Neural cell (in vitro differentiated cells): ENCODE data around the gene GDPD5.

Source experiments
- EZH2 ChIP-seq: fragments of 200-600, 300-800 bp; shearing (Covaris generic), sonication (generic); IDR thresholded peaks from 2 replicates; pipeline ENCODE4 v1.6.1; 2014; ENCODE audit warnings: antibody characterized with exemption, low read length, borderline replicate concordance, mild to moderate bottlenecking; ENCODE audit not compliant: insufficient read depth, poor library complexity, severe bottlenecking
- MXI1 ChIP-seq: fragments of 450-650 bp; conservative IDR thresholded peaks from 2 replicates; pipeline ENCODE4 v1.6.1; 2014; ENCODE audit warnings: antibody characterized with exemption, mild to moderate bottlenecking; ENCODE audit not compliant: poor library complexity, severe bottlenecking
- POLR2AphosphoS5 ChIP-seq: IDR thresholded peaks from 2 replicates; pipeline ENCODE4 v1.6.1; 2012
- RAD21 ChIP-seq: fragments of 450-650 bp; conservative IDR thresholded peaks from 2 replicates; pipeline ENCODE4 v1.6.1; 2014; ENCODE audit warnings: antibody characterized with exemption, mild to moderate bottlenecking, moderate library complexity
- TAF1 ChIP-seq: IDR thresholded peaks from 2 replicates; pipeline ENCODE4 v1.6.1; 2012; ENCODE audit warnings: low read depth
- TF ChIP-seq, protein P1 (sequence below): fragments of 450-650 bp; IDR thresholded peaks from 2 replicates; pipeline ENCODE4 v1.5.1; 2014; ENCODE audit warnings: antibody characterized with exemption, mild to moderate bottlenecking, moderate library complexity; ENCODE audit not compliant: poor library complexity, severe bottlenecking
- TF ChIP-seq, protein P2 (sequence below): IDR thresholded peaks from 2 replicates; pipeline ENCODE4 v1.6.1; 2012; ENCODE audit warnings: borderline replicate concordance

DNA sequence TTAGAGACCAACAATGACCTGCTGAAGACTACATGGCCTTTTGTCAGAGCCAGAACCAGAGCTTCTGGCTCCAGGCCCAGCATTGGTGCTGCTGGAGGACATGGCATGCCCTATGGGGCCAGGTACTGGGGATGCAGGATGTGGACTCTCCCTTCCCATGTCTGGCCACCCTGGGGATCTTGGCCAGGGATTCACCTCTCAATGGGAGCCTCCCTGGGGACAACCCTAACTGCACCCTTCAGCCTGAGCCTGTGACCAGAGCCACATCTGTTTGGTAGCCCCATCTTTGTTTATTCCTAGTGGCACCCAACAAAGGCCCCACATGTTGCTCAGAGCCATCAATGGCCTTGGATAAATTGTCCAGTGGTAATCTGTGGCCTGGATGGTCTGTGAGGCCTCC lies 98.6 kb downstream of the GDPD5 start:
- TF ChIP-seq, protein P1, sequence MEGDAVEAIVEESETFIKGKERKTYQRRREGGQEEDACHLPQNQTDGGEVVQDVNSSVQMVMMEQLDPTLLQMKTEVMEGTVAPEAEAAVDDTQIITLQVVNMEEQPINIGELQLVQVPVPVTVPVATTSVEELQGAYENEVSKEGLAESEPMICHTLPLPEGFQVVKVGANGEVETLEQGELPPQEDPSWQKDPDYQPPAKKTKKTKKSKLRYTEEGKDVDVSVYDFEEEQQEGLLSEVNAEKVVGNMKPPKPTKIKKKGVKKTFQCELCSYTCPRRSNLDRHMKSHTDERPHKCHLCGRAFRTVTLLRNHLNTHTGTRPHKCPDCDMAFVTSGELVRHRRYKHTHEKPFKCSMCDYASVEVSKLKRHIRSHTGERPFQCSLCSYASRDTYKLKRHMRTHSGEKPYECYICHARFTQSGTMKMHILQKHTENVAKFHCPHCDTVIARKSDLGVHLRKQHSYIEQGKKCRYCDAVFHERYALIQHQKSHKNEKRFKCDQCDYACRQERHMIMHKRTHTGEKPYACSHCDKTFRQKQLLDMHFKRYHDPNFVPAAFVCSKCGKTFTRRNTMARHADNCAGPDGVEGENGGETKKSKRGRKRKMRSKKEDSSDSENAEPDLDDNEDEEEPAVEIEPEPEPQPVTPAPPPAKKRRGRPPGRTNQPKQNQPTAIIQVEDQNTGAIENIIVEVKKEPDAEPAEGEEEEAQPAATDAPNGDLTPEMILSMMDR = no peak
- TF ChIP-seq EZH2 (no peak), MXI1 (no peak), RAD21 (no peak), POLR2AphosphoS5 (no peak), TAF1 (no peak)
- TF ChIP-seq, protein P2, sequence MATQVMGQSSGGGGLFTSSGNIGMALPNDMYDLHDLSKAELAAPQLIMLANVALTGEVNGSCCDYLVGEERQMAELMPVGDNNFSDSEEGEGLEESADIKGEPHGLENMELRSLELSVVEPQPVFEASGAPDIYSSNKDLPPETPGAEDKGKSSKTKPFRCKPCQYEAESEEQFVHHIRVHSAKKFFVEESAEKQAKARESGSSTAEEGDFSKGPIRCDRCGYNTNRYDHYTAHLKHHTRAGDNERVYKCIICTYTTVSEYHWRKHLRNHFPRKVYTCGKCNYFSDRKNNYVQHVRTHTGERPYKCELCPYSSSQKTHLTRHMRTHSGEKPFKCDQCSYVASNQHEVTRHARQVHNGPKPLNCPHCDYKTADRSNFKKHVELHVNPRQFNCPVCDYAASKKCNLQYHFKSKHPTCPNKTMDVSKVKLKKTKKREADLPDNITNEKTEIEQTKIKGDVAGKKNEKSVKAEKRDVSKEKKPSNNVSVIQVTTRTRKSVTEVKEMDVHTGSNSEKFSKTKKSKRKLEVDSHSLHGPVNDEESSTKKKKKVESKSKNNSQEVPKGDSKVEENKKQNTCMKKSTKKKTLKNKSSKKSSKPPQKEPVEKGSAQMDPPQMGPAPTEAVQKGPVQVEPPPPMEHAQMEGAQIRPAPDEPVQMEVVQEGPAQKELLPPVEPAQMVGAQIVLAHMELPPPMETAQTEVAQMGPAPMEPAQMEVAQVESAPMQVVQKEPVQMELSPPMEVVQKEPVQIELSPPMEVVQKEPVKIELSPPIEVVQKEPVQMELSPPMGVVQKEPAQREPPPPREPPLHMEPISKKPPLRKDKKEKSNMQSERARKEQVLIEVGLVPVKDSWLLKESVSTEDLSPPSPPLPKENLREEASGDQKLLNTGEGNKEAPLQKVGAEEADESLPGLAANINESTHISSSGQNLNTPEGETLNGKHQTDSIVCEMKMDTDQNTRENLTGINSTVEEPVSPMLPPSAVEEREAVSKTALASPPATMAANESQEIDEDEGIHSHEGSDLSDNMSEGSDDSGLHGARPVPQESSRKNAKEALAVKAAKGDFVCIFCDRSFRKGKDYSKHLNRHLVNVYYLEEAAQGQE = no peak
